GM12873 (cell line): Measurements from ENCODE around the gene PROSER3.

ENCODE experiments used
- CTCF ChIP-seq: IDR thresholded peaks from 2 replicates; pipeline ENCODE4 v1.5.1; 2012; ENCODE audit warnings: low read depth, mild to moderate bottlenecking, moderate library complexity, low read length, control low read depth; ENCODE audit not compliant: insufficient read depth; ENCODE audit errors: missing control alignments

PROSER3 gene

DNA sequence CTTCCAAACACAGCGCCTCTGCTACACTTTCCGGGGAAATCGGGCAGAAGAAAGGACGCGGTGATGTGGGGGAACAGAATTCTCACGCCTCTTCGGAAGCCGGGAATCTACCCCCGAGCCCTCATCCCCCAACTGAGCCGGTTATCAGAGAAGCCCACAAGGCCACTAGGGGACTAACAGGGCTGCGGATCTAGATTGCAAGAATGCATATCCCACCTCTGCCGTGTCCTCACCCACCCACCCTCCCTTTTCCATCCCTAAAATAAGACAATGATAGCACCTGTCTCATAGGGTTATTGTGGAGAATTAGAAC, 16.8 kb upstream of the PROSER3 start:
- peak; percentile 18 for TF ChIP-seq CTCF

- TF ChIP-seq CTCF, result no peak
Observed at GRCh38 chr19:35742121-35742724, 15.8 kb upstream of the PROSER3 start, which contains the start of gene IGFLR1. IGFLR1 (minus strand) TSS chr19:35742452; CDS start chr19:35741180, 1,272 bp downstream.

- TF ChIP-seq CTCF, result no peak
Observed at GRCh38 chr19:35743640-35744429, 14.1 kb upstream of the PROSER3 start.

DNA sequence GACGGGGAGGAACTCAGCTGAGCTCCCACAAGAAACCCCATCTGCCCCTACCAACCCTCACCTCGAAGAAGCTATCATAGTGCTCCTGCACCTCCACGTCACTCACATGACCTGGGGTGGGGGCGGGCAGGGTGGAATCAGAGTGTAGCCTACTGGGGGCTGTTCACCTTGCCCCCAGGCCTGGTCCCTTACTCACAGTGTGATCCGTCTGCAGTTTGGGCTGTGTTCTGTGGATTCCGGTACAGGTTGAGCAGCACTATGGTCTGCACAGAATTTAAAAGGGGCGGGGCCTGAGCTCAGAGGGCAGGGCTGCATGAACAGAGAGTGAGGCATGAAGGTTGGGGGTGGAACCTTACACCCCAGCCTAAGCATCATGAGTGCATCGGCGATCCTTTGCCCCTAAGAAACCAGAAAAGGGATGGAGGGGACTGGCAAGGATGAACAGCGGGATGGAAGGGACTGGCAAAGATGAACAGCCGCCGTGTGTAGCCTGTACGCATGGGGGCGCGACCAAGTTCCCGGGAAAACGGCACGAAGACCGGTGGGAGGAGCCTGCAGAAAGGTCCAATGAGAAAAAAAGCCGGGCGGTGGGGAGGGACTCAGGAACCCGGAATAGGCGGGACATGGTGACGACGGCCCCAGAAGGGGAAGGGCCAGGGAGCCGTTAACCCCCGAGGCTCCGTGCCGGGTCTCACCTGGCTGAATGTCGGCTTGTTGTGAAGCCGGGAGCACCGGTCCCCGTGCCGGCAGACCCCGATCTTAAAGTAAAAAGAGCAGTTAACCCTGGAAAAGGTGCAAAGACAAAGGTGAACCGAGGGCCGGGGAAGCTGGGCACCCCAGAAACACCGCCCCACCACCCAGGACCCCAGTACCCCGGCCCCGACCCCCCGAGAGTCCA, 13.3 kb upstream of the PROSER3 start:
- TF ChIP-seq CTCF, result peak; percentile 26

DNA sequence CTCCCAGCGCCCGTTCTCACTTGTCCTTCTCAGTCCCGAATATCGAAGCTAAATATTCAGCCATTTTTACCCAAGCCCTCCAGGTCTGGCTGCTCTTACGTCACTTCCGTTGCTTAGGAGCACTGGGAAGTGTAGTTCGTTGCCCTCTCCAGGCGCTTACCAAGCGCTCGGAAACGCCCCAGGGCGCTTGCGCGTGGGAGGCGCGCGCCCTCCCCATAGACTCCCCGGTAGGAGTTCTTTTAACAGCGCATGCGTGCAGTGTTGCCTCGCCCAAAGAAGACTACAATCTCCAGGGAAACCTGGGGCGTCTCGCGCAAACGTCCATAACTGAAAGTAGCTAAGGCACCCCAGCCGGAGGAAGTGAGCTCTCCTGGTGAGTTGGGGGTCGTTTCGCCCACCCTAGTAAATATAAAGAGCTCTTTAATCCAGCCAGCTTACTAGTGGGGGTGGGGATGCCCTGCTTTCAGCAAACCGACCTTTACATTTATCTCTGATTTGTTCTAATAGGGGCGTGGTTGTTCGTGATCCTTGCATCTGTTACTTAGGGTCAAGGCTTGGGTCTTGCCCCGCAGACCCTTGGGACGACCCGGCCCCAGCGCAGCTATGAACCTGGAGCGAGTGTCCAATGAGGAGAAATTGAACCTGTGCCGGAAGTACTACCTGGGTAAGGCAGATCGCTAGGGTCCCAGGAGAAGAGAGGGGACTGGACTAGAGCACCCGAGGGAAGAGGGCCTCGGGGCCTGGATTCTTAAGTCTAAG, 12.5 kb upstream of the PROSER3 start, which contains the start of the genes PSENEN and U2AF1L4:
PSENEN (plus strand) TSS at position 324 of the 759 bp plus-strand sequence; CDS start at position 604, 280 bp downstream.
U2AF1L4 (minus strand) TSS at position 91 of the 759 bp plus-strand sequence; CDS start at position 64, 27 bp downstream.
- no peak for TF ChIP-seq CTCF

- TF ChIP-seq CTCF, result no peak
Observed at GRCh38 chr19:35746087-35746462, 11.9 kb upstream of the PROSER3 start.
